Tibial nerve (tissue), 3 donors: ENCODE results near the gene TLN1.

ENCODE experiments used
- POLR2A ChIP-seq, 2 donors: fragments of 450-650 bp; IDR thresholded peaks; one replicate each; pipeline ENCODE4 v1.6.1; 2017; ENCODE audit warnings: antibody characterized with exemption in 2 of 2, mild to moderate bottlenecking in 2 of 2, moderate library complexity in 2 of 2
- TF ChIP-seq, protein P1 (sequence below), 5 experiments: fragments of 200-600 bp in 3 of 5; fragments of 450-650 bp in 2 of 5; sonication (generic) in 3 of 5; IDR thresholded peaks; one replicate each; pipeline ENCODE4 v1.5.1; 2016 to 2019; ENCODE audit warnings: antibody characterized with exemption in 5 of 5, mild to moderate bottlenecking in 3 of 5, moderate library complexity in 2 of 5

DNA sequence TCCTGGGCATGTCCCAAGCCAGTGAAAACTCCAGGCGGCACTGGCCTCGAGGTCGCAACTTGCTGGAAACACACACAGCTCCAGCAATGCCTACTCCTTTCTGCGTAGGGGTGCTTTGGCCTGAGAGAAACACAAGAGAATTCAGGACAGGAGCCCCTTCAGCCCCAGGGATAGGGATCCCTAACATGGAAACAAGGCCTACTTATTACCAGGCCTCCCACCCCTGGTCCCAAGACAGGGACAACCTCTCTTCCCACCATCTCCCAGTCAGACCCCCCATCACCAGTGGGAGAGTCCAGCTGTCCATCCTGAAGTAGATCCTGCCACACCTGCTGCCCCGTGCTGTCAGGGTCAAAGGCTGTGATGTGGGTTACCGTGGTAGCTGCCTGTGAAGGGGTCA is 8.2 kb upstream of the TLN1 start:
- TF ChIP-seq, protein P1, sequence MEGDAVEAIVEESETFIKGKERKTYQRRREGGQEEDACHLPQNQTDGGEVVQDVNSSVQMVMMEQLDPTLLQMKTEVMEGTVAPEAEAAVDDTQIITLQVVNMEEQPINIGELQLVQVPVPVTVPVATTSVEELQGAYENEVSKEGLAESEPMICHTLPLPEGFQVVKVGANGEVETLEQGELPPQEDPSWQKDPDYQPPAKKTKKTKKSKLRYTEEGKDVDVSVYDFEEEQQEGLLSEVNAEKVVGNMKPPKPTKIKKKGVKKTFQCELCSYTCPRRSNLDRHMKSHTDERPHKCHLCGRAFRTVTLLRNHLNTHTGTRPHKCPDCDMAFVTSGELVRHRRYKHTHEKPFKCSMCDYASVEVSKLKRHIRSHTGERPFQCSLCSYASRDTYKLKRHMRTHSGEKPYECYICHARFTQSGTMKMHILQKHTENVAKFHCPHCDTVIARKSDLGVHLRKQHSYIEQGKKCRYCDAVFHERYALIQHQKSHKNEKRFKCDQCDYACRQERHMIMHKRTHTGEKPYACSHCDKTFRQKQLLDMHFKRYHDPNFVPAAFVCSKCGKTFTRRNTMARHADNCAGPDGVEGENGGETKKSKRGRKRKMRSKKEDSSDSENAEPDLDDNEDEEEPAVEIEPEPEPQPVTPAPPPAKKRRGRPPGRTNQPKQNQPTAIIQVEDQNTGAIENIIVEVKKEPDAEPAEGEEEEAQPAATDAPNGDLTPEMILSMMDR (IDR thresholded peaks at IDR 0.05), result no peak
- TF ChIP-seq POLR2A (IDR thresholded peaks at IDR 0.05), result no peak
